Loucy (cell line): ENCODE measurements around the gene MGRN1.

Experiments used
- H2AFZ ChIP-seq: fragments of 200-600 bp; sonication (generic); 2 replicates; pipeline ENCODE4 v1.6.0; 2016; ENCODE audit warnings: antibody characterized with exemption, mild to moderate bottlenecking, low read length, moderate library complexity
- H3F3A ChIP-seq: fragments of 200-600 bp; 2 replicates; pipeline ENCODE4 v1.6.0; 2016; ENCODE audit warnings: antibody characterized with exemption, low read depth, mild to moderate bottlenecking
- H3K27me3 ChIP-seq: fragments of 200-600 bp; sonication (generic); 2 replicates; pipeline ENCODE4 v1.6.1; 2014; ENCODE audit warnings: low read length, mild to moderate bottlenecking; ENCODE audit not compliant: insufficient read depth, poor library complexity, severe bottlenecking
- H3K36me3 ChIP-seq: fragments of 200-600 bp; sonication (generic); 2 replicates; pipeline ENCODE4 v1.6.1; 2016; ENCODE audit warnings: low read length; ENCODE audit not compliant: insufficient read depth
- H3K4me1 ChIP-seq: fragments of 200-600 bp; sonication (generic); 2 replicates; pipeline ENCODE4 v1.5.1; 2014; ENCODE audit warnings: low read length, mild to moderate bottlenecking; ENCODE audit not compliant: insufficient read depth, poor library complexity, severe bottlenecking
- H3K4me2 ChIP-seq: fragments of 200-600 bp; sonication (generic); 2 replicates; pipeline ENCODE4 v1.6.0; 2014; ENCODE audit warnings: antibody characterized with exemption, low read length, low read depth, mild to moderate bottlenecking; ENCODE audit not compliant: poor library complexity, severe bottlenecking
- H3K4me3 ChIP-seq: fragments of 200-600 bp; sonication (generic); 2 replicates; pipeline ENCODE4 v1.5.1; 2014; ENCODE audit warnings: low read length, mild to moderate bottlenecking, mixed read lengths; ENCODE audit not compliant: poor library complexity, severe bottlenecking
- H3K79me2 ChIP-seq: fragments of 200-600 bp; sonication (generic); 2 replicates; pipeline ENCODE4 v1.6.1; 2014; ENCODE audit warnings: low read length; ENCODE audit not compliant: insufficient read depth
- H3K9ac ChIP-seq: fragments of 200-600 bp; sonication (generic); 2 replicates; pipeline ENCODE4 v1.6.0; 2014; ENCODE audit warnings: mild to moderate bottlenecking, low read depth, low read length, moderate library complexity; ENCODE audit not compliant: poor library complexity, severe bottlenecking
- H3K9me2 ChIP-seq: fragments of 200-600 bp; sonication (generic); replicated peaks from 2 replicates; pipeline ENCODE4 v1.6.1; 2016; ENCODE audit warnings: low read depth, low read length, mixed read lengths
- H3K9me3 ChIP-seq: fragments of 200-600 bp; sonication (generic); 2 replicates; pipeline ENCODE4 v1.6.1; 2014; ENCODE audit warnings: mild to moderate bottlenecking, antibody characterized with exemption, low read length, low read depth; ENCODE audit not compliant: insufficient read depth
- H4K20me1 ChIP-seq: fragments of 200-600 bp; sonication (generic); 2 replicates; pipeline ENCODE4 v1.6.0; 2014; ENCODE audit warnings: antibody characterized with exemption, low read length, mild to moderate bottlenecking; ENCODE audit not compliant: insufficient read depth, poor library complexity, severe bottlenecking
- CTCF ChIP-seq: fragments of 200-600 bp; sonication (generic); conservative IDR thresholded peaks from 2 replicates; pipeline ENCODE4 v1.5.1; 2014; ENCODE audit warnings: mild to moderate bottlenecking, antibody characterized with exemption, low read length
- EZH2phosphoT487 ChIP-seq: fragments of 200-600 bp; IDR thresholded peaks from 2 replicates; pipeline ENCODE4 v1.6.1; 2018; ENCODE audit warnings: antibody characterized with exemption, mild to moderate bottlenecking, moderate library complexity, borderline replicate concordance

MGRN1 gene

GRCh38 chr16:4624015-4624826 lies at the start of gene MGRN1:
MGRN1 (plus strand) TSS chr16:4624826; CDS start chr16:4624961, 135 bp downstream.
- Histone ChIP-seq H3F3A (no peaks in the 10 kb centered on the region), H3K27me3 (no peaks in the 10 kb centered on the region), H3K79me2 (peaks cover 40% of the 10 kb centered on the region), H3K36me3 (no peaks in the 10 kb centered on the region), H3K4me1 (peaks cover 18% of the 10 kb centered on the region), H3K4me2 (peak within 1 kb of the TSS; percentile 85), H4K20me1 (peaks cover 5% of the 10 kb centered on the region), H3K4me3 (peak within 1 kb of the TSS; percentile 83), H3K9me2 (no peaks in the 10 kb centered on the region), H3K9ac (peak within 1 kb of the TSS; percentile 81), H2AFZ (peak within 1 kb of the TSS; percentile 80), H3K9me3 (no peaks in the 10 kb centered on the region)
- peak; percentile 74 for TF ChIP-seq CTCF
- no peak for TF ChIP-seq EZH2phosphoT487

DNA sequence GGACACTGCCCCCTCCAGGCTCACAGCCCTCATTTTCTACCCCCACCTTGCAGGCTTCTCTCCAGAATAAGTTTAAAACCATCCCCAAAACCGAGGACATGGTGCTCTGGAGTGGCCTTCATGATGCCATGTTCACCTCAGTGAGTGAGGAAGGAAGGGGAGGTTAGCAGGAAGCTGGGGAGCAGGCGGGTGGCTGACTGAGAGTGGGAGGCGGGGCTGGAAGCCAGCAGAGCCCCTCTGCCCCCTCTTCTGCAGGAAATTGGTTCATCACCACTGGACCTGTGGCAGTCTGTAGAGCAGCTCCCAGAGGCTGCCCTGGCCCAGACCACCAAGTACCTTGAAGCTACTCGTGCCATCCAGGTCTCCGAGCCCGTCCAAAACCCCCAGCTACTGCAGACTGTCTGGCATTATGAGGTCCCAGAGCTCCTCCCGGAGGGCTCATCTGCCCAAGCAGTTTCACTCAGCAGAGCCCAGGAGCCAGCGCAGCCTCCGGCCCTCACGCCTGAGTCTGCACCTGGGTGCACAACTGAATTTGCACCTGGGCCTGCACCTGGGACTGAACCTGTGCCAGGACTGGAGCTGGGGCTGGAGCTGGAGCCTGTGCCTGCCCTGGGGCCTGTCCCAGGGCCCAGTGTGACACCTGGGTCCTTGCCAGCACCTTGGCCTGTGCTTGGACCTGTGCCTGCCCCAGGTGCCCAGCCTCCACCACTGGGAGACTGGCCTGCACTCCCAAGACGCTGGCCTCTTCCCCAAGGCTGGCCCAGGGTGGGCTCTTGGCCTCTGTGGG lies 49.5 kb upstream of the MGRN1 start:
- H3K9ac ChIP-seq = no peak overlapping the region
- peaks cover 11% of the 10 kb centered on the region for H3K4me1 ChIP-seq
- no peak for TF ChIP-seq CTCF
- no peak for TF ChIP-seq EZH2phosphoT487
- H3F3A ChIP-seq = no peaks in the 10 kb centered on the region
- H3K4me2 ChIP-seq = peak overlapping the region; percentile 43
- peak overlapping the region; percentile 42 for H3K4me3 ChIP-seq
- peak overlapping the region; percentile 29 for H2AFZ ChIP-seq
- H3K9me2 ChIP-seq = no peaks in the 10 kb centered on the region
- H3K79me2 ChIP-seq = no peaks in the 10 kb centered on the region
- H3K36me3 ChIP-seq = no peaks in the 10 kb centered on the region
- no peaks in the 10 kb centered on the region for H3K27me3 ChIP-seq
- no peaks in the 10 kb centered on the region for H4K20me1 ChIP-seq
- no peaks in the 10 kb centered on the region for H3K9me3 ChIP-seq

- H4K20me1 ChIP-seq = no peaks in the 10 kb centered on the region
- H3K9me3 ChIP-seq = no peaks in the 10 kb centered on the region
- H3K36me3 ChIP-seq = no peaks in the 10 kb centered on the region
- H3K9me2 ChIP-seq = no peaks in the 10 kb centered on the region
- no peak overlapping the region for H3K9ac ChIP-seq
- peaks cover 11% of the 10 kb centered on the region for H3K4me1 ChIP-seq
- H3K4me3 ChIP-seq = no peak overlapping the region
- no peaks in the 10 kb centered on the region for H3K79me2 ChIP-seq
- no peaks in the 10 kb centered on the region for H3F3A ChIP-seq
- no peak overlapping the region for H3K4me2 ChIP-seq
- TF ChIP-seq CTCF = no peak
- TF ChIP-seq EZH2phosphoT487 = no peak
- no peak overlapping the region for H2AFZ ChIP-seq
- no peaks in the 10 kb centered on the region for H3K27me3 ChIP-seq
Observed at GRCh38 chr16:4576008-4576407, 48.6 kb upstream of the MGRN1 start.
